ENCODE data around the gene SHISA5.

DNA sequence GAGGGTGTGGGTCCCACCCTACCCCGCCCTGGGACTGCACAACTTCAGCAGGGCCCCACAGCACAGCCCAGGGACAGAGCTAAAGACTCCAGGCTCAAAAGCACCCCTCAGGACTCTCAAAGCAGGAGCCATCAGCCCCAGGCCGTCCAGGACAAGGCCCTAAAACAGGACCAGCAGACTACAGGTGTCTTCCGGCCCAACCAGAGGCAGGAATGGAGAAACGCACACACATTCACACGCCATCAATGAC, 31.4 kb downstream of the SHISA5 start:
- TF ChIP-seq POLR2A (IDR thresholded peaks at IDR 0.05) (no peak), CTCF (IDR thresholded peaks at IDR 0.05) (no peak)

Measured in ovary (tissue), 3 donors.